ENCODE measurements around the gene MICA.

MICA gene

DNA sequence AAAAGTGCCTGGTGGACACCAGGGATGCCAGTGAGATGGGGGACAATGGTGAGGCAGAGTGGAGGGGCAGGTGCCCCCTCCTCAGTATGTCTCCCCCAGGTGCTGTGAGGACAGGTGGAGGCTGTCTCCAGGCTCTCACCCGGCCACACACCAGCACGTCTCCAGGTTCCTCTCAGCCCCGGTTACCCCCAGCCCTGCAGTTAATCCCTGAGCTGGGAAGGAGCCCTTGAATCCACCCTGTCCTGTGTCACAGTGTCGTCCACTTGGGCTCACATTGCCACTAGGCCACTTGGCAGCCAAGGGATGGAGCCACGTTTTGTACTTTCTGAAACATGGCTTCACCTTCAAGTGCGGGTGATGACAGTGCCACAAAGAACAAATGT is 24.7 kb upstream of the MICA start:
- POLR2A ChIA-PET: no interaction called here
- Histone ChIP-seq H3K9me3 (ENCODE audit: control insufficient read depth, insufficient read depth, low read depth, low read length) (no peaks in the 10 kb centered on the region), H3K4me3 (ENCODE audit: low read depth, low read length) (no peak overlapping the region), H3K36me3 (ENCODE audit: control insufficient read depth in 2 of 2, insufficient read depth in 1 of 2, low read length in 2 of 2) (no peaks in the 10 kb centered on the region), H3K27ac (ENCODE audit: extremely low read depth, low read depth, low read length) (no peak overlapping the region), H3K4me1 (ENCODE audit: control insufficient read depth, insufficient read depth, low read length) (no peaks in the 10 kb centered on the region)
- CTCF ChIA-PET: interaction anchor here (0.6 to 4.9 kb wide), 4 partner anchors 12 to 290 kb away, joined by 3 to 42 read pairs (median 4); no protein-coding TSS in a partner anchor
- TF ChIP-seq ZNF501 (tag by site-specific recombination; IDR thresholded peaks at IDR 0.05): no peak
- no peak for TF ChIP-seq SCRT2 (tag by site-specific recombination; IDR thresholded peaks at IDR 0.05)
- no peak for TF ChIP-seq ZBTB8A (tag by site-specific recombination; IDR thresholded peaks at IDR 0.05)
- no peak for TF ChIP-seq ZNF513 (tag by site-specific recombination; IDR thresholded peaks at IDR 0.05)
- TF ChIP-seq ZNF404 (tag by site-specific recombination; IDR thresholded peaks at IDR 0.05): no peak
- no peak for TF ChIP-seq ZNF510 (tag by site-specific recombination; IDR thresholded peaks at IDR 0.05; ENCODE audit: insufficient replicate concordance)
- TF ChIP-seq KLF1 (tag by site-specific recombination; IDR thresholded peaks at IDR 0.05): no peak

GRCh38 chr6:31379850-31380249 is 23.5 kb upstream of the MICA start:
- POLR2A ChIA-PET: no interaction called here
- Histone ChIP-seq H3K36me3 (ENCODE audit: control insufficient read depth in 2 of 2, insufficient read depth in 1 of 2, low read length in 2 of 2) (no peaks in the 10 kb centered on the region), H3K27ac (ENCODE audit: extremely low read depth, low read depth, low read length) (no peak overlapping the region), H3K4me3 (ENCODE audit: low read depth, low read length) (no peak overlapping the region), H3K4me1 (ENCODE audit: control insufficient read depth, insufficient read depth, low read length) (no peaks in the 10 kb centered on the region), H3K9me3 (ENCODE audit: control insufficient read depth, insufficient read depth, low read depth, low read length) (no peaks in the 10 kb centered on the region)
- TF ChIP-seq ZBTB21 (tag by site-specific recombination; IDR thresholded peaks at IDR 0.05): no peak
- CTCF ChIA-PET: interaction anchor here (0.9 to 4.2 kb wide), 3 partner anchors 13 to 218 kb away, joined by 3 to 37 read pairs (median 4); no protein-coding TSS in a partner anchor

DNA sequence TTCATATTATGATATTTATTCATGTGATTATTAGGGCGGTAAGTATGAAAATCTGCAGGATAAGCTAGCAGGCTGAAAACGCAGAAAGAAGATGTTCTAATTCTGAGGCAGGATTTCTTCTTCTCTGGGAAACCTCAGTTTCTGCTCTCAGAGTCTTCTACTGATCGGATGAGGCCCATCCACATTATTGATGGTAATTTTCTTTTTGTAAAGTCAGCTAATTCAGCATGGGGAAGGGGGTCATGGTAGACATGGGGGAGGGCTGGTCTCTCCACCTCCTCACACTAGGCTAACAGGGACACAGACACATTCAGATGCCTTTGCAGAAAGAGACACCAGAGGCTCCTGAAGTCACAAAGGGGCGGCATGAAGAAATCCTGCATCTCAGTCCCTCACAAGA is 21.7 kb upstream of the MICA start:
- H3K27ac ChIP-seq (ENCODE audit: extremely low read depth, low read depth, low read length): no peak overlapping the region
- CTCF ChIA-PET: interaction anchor here (0.5 to 4.2 kb wide), 8 partner anchors 9 to 234 kb away, joined by 3 to 37 read pairs (median 4); partner anchors contain the start of gene MICA
- H3K4me3 ChIP-seq (ENCODE audit: low read depth, low read length): no peak overlapping the region
- no peaks in the 10 kb centered on the region for H3K36me3 ChIP-seq (ENCODE audit: control insufficient read depth in 2 of 2, insufficient read depth in 1 of 2, low read length in 2 of 2)
- H3K4me1 ChIP-seq (ENCODE audit: control insufficient read depth, insufficient read depth, low read length): no peaks in the 10 kb centered on the region
- no peaks in the 10 kb centered on the region for H3K9me3 ChIP-seq (ENCODE audit: control insufficient read depth, insufficient read depth, low read depth, low read length)
- POLR2A ChIA-PET: no interaction called here
- peak; percentile 60; the same call in 1 of the 2 replicates for TF ChIP-seq ZNF10 (tag by site-specific recombination; IDR thresholded peaks at IDR 0.05)
- TF ChIP-seq ZNF174 (tag by site-specific recombination; IDR thresholded peaks at IDR 0.05): no peak
- TF ChIP-seq ZNF292 (tag by site-specific recombination; IDR thresholded peaks at IDR 0.05; ENCODE audit: borderline replicate concordance, low read depth): no peak
- TF ChIP-seq, protein P1, sequence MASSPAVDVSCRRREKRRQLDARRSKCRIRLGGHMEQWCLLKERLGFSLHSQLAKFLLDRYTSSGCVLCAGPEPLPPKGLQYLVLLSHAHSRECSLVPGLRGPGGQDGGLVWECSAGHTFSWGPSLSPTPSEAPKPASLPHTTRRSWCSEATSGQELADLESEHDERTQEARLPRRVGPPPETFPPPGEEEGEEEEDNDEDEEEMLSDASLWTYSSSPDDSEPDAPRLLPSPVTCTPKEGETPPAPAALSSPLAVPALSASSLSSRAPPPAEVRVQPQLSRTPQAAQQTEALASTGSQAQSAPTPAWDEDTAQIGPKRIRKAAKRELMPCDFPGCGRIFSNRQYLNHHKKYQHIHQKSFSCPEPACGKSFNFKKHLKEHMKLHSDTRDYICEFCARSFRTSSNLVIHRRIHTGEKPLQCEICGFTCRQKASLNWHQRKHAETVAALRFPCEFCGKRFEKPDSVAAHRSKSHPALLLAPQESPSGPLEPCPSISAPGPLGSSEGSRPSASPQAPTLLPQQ (tag by site-specific recombination; IDR thresholded peaks at IDR 0.05): no peak
- TF ChIP-seq ZNF548 (tag by site-specific recombination; IDR thresholded peaks at IDR 0.05): no peak
- TF ChIP-seq ZNF664 (tag by site-specific recombination; IDR thresholded peaks at IDR 0.05): no peak

GRCh38 chr6:31383149-31383548 is 20.2 kb upstream of the MICA start:
- ChIA-PET POLR2A (no interaction called here), CTCF (interaction anchor here (0.5 to 4.2 kb wide), 4 partner anchors 16 to 785 kb away, joined by 3 to 37 read pairs (median 6); no protein-coding TSS in a partner anchor)
- Histone ChIP-seq H3K27ac (ENCODE audit: extremely low read depth, low read depth, low read length) (no peak overlapping the region), H3K4me1 (ENCODE audit: control insufficient read depth, insufficient read depth, low read length) (no peaks in the 10 kb centered on the region), H3K9me3 (ENCODE audit: control insufficient read depth, insufficient read depth, low read depth, low read length) (no peaks in the 10 kb centered on the region), H3K4me3 (ENCODE audit: low read depth, low read length) (no peak overlapping the region), H3K36me3 (ENCODE audit: control insufficient read depth in 2 of 2, insufficient read depth in 1 of 2, low read length in 2 of 2) (no peaks in the 10 kb centered on the region)
- TF ChIP-seq ZNF747 (tag by site-specific recombination; IDR thresholded peaks at IDR 0.05) (no peak), HOXC10 (CRISPR knock-in tag; IDR thresholded peaks at IDR 0.05) (no peak), ZNF555 (tag by site-specific recombination; conservative IDR thresholded peaks at IDR 0.05) (no peak), ZNF157 (tag by site-specific recombination; IDR thresholded peaks at IDR 0.05) (no peak), ZNF621 (tag by site-specific recombination; IDR thresholded peaks at IDR 0.05) (no peak), PRDM1 (tag by site-specific recombination; IDR thresholded peaks at IDR 0.05) (no peak), ZNF121 (tag by site-specific recombination; IDR thresholded peaks at IDR 0.05) (no peak), ZNF10 (tag by site-specific recombination; IDR thresholded peaks at IDR 0.05) (no peak), ZNF423 (tag by site-specific recombination; IDR thresholded peaks at IDR 0.05) (no peak)
- TF ChIP-seq, protein P2, sequence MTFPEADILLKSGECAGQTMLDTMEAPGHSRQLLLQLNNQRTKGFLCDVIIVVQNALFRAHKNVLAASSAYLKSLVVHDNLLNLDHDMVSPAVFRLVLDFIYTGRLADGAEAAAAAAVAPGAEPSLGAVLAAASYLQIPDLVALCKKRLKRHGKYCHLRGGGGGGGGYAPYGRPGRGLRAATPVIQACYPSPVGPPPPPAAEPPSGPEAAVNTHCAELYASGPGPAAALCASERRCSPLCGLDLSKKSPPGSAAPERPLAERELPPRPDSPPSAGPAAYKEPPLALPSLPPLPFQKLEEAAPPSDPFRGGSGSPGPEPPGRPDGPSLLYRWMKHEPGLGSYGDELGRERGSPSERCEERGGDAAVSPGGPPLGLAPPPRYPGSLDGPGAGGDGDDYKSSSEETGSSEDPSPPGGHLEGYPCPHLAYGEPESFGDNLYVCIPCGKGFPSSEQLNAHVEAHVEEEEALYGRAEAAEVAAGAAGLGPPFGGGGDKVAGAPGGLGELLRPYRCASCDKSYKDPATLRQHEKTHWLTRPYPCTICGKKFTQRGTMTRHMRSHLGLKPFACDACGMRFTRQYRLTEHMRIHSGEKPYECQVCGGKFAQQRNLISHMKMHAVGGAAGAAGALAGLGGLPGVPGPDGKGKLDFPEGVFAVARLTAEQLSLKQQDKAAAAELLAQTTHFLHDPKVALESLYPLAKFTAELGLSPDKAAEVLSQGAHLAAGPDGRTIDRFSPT (tag by site-specific recombination; IDR thresholded peaks at IDR 0.05): no peak
- TF ChIP-seq, protein P3, sequence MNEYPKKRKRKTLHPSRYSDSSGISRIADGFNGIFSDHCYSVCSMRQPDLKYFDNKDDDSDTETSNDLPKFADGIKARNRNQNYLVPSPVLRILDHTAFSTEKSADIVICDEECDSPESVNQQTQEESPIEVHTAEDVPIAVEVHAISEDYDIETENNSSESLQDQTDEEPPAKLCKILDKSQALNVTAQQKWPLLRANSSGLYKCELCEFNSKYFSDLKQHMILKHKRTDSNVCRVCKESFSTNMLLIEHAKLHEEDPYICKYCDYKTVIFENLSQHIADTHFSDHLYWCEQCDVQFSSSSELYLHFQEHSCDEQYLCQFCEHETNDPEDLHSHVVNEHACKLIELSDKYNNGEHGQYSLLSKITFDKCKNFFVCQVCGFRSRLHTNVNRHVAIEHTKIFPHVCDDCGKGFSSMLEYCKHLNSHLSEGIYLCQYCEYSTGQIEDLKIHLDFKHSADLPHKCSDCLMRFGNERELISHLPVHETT (tag by site-specific recombination; IDR thresholded peaks at IDR 0.05): no peak
